ENCODE measurements around the gene RBM19.

- no peak for TF ChIP-seq EZH2 (IDR thresholded peaks at IDR 0.05; ENCODE audit: borderline replicate concordance, low read length)
- no peak for TF ChIP-seq CTCF (IDR thresholded peaks at IDR 0.05; ENCODE audit: low read length)
Observed at GRCh38 chr12:113958108-113958507, 8.0 kb downstream of the RBM19 start.
